Mucosa of descending colon (tissue), 3 donors: Measurements from ENCODE around the gene TRIM13. TPM values are rescaled to one million over a fixed set of nuclear protein-coding genes. Genes with fewer than 3 reads are reported as not detected.
"Not testable (repeated sequence)": the region's sequence is repeated elsewhere in the genome, so short reads cannot be mapped to it uniquely, and the experiment has no call there.

ENCODE experiments used
- ATAC-seq: fragments of 200-7000 bp; cut with Tn5 transposase; one replicate; pipeline ENCODE4 v1.9.1; 2020; ENCODE audit warnings: mild to moderate bottlenecking, moderate library complexity
- DNase-seq, 3 donors: peaks; one replicate each; pipeline ENCODE4 v3.0.0-alpha.2; 2020
- H3K36me3 ChIP-seq: fragments of 200-600 bp; one replicate; pipeline ENCODE4 v1.8.0; 2021; ENCODE audit warnings: low read depth, mild to moderate bottlenecking
- H3K4me1 ChIP-seq: fragments of 200-600 bp; one replicate; pipeline ENCODE4 v1.8.0; 2021; ENCODE audit warnings: low read depth, mild to moderate bottlenecking
- H3K4me3 ChIP-seq: fragments of 200-600 bp; one replicate; pipeline ENCODE4 v1.8.0; 2021; ENCODE audit warnings: mild to moderate bottlenecking
- H3K9me3 ChIP-seq: fragments of 200-600 bp; one replicate; pipeline ENCODE4 v1.8.0; 2021; ENCODE audit warnings: mild to moderate bottlenecking
- CTCF ChIP-seq: fragments of 200-600 bp; IDR thresholded peaks from one replicate; pipeline ENCODE4 v1.8.0; 2022; ENCODE audit warnings: antibody characterized with exemption, mild to moderate bottlenecking
- intact Hi-C, 2 donors: fragments of 100-400 bp; cut with DNase I in 1 of 2; cut with micrococcal nuclease in 1 of 2; formaldehyde crosslinking; loops; one replicate each; pipeline versions ENCODE4 v1.11.0 to v1.11.1; 2022; cut with DNase I, micrococcal nuclease
- long read RNA-seq, 2 donors: library from polyadenylated mRNA; unstranded; transcript quantifications; one replicate each; pipeline ENCODE4 v2.0.0, GENCODE V29; 2019 to 2021
- total RNA-seq, 3 donors: library from RNA; stranded (reverse); fragmentation: NEBNext Ultra II Directional in 2 of 3; extraction: Animal tissue kit (Norgen Biotek cat#: 25700) in 2 of 3; gene quantifications; one replicate each; pipeline versions ENCODE4 v1.2.1 to v1.2.4, GENCODE V29; 2021 to 2023
- donor health status: DM: no; HTN: no; CAD: no; lungs with moderate emphysema.
- donor health status: DM: no; HTN: no; CAD: no.
- donor health status: DM: no; HTN: yes; CAD: no.

The TRIM13 gene
- total RNA-seq, result 10 to 100 TPM; 31.6 to 35.5 (median 32.7) TPM
- long read RNA-seq, donor 1, full-length matches to known transcripts, result 11 of 14 reads
- long read RNA-seq, donor 1, partial matches to known transcripts, result 0 of 14 reads
- long read RNA-seq, donor 1, other reads (novel, unspliced or antisense), result 3 of 14 reads
- long read RNA-seq, donor 2, full-length matches to known transcripts, result 13 of 18 reads
- long read RNA-seq, donor 2, partial matches to known transcripts, result 0 of 18 reads
- long read RNA-seq, donor 2, other reads (novel, unspliced or antisense), result 5 of 18 reads

GRCh38 chr13:49996951-49997895 is at the start of gene TRIM13:
Gene TRIM13 (plus strand): TSS chr13:49997042. CDS start chr13:50011941, 14,899 bp downstream.
- TF ChIP-seq CTCF, result peak; percentile 61
- H3K4me1 ChIP-seq, result peaks cover 36% of the 10 kb centered on the region
- H3K4me3 ChIP-seq, result peak within 1 kb of the TSS; percentile 73
- peak; percentile 86 for ATAC-seq
- intact Hi-C loops, result loop anchor here in 1 of 2 donors (10.0 kb wide), 1 partner anchor 88 kb away; no protein-coding TSS in a partner anchor
- peak; percentile 93 to 95 (median 93) for DNase-seq
- H3K36me3 ChIP-seq, result no peaks in the 10 kb centered on the region
- H3K9me3 ChIP-seq, result no peaks in the 10 kb centered on the region

- DNase-seq, intact Hi-C loops, H3K4me1 ChIP-seq, H3K9me3 ChIP-seq, ATAC-seq, H3K4me3 ChIP-seq, H3K36me3 ChIP-seq: not testable (repeated sequence)
These were observed 48.0 kb upstream of the TRIM13 start for GRCh38 chr13:49948777-49949270.

- H3K4me1 ChIP-seq, result peaks cover 9% of the 10 kb centered on the region
- ATAC-seq, result peak; percentile 64
- DNase-seq, result peak in 1 of 3 donors; percentile 49
- H3K4me3 ChIP-seq, result no peak overlapping the region
- intact Hi-C loops, result no loop called here
- H3K9me3 ChIP-seq, result no peaks in the 10 kb centered on the region
- no peaks in the 10 kb centered on the region for H3K36me3 ChIP-seq
- TF ChIP-seq CTCF, result no peak
These were observed 44.9 kb upstream of the TRIM13 start for GRCh38 chr13:49951754-49952535.

GRCh38 chr13:49953560-49953959 is 43.3 kb upstream of the TRIM13 start:
- Histone ChIP-seq H3K9me3 (no peaks in the 10 kb centered on the region), H3K36me3 (no peaks in the 10 kb centered on the region), H3K4me3 (no peak overlapping the region), H3K4me1 (peaks cover 9% of the 10 kb centered on the region)
- ATAC-seq (no peak), DNase-seq (no peak)
- intact Hi-C loops, result no loop called here
- TF ChIP-seq CTCF, result no peak

- intact Hi-C loops, result no loop called here
- peak in 2 of 3 donors; percentile 43 to 62 for DNase-seq
- H3K4me3 ChIP-seq, result no peak overlapping the region
- no peak for TF ChIP-seq CTCF
- H3K9me3 ChIP-seq, result no peaks in the 10 kb centered on the region
- H3K36me3 ChIP-seq, result no peaks in the 10 kb centered on the region
- ATAC-seq, result peak; percentile 91
- H3K4me1 ChIP-seq, result peaks cover 9% of the 10 kb centered on the region
These were observed 42.0 kb upstream of the TRIM13 start for GRCh38 chr13:49954674-49955455.
